ENCODE results near the gene RPS27A.

Gene RPS27A

DNA sequence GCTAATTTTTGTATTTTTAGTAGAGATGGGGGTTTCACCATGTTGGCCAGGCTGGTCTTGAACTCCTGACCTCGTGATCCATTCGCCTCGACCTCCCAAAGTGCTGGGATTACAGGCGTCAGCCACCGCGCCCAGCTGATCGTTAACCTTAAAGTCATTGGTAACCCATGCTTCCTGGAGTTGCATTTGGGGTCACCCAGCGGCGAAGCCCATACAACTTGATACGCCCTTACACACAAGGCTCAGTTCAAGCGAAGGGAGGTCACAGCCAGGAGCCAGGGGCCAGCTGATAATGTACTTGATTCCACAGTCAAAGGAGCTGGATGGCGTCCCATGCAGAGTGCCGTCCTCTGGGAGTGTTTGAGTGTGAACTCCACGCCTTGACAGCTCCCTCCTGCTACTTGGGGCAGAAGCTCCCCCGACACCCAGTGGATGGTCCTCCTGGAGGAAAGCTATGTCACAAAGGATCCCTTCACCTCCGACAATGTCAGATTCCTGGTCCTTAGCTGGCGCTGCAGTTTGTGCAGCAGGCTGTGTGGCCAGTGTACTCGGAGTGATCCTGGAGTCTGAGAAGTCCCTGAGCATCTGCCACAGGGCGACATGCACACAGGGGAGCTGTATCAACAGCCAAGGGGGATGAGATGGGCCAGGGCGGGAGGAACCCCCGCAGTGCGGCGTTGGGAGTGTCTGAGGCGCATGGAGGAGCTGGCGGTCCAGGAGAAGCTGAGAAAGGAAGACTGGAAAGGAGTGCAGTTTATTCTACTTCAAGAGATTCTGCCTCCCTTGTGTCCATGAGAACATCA is 8.3 kb upstream of the RPS27A start:
- TF ChIP-seq, protein P1, sequence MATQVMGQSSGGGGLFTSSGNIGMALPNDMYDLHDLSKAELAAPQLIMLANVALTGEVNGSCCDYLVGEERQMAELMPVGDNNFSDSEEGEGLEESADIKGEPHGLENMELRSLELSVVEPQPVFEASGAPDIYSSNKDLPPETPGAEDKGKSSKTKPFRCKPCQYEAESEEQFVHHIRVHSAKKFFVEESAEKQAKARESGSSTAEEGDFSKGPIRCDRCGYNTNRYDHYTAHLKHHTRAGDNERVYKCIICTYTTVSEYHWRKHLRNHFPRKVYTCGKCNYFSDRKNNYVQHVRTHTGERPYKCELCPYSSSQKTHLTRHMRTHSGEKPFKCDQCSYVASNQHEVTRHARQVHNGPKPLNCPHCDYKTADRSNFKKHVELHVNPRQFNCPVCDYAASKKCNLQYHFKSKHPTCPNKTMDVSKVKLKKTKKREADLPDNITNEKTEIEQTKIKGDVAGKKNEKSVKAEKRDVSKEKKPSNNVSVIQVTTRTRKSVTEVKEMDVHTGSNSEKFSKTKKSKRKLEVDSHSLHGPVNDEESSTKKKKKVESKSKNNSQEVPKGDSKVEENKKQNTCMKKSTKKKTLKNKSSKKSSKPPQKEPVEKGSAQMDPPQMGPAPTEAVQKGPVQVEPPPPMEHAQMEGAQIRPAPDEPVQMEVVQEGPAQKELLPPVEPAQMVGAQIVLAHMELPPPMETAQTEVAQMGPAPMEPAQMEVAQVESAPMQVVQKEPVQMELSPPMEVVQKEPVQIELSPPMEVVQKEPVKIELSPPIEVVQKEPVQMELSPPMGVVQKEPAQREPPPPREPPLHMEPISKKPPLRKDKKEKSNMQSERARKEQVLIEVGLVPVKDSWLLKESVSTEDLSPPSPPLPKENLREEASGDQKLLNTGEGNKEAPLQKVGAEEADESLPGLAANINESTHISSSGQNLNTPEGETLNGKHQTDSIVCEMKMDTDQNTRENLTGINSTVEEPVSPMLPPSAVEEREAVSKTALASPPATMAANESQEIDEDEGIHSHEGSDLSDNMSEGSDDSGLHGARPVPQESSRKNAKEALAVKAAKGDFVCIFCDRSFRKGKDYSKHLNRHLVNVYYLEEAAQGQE (IDR thresholded peaks at IDR 0.05; ENCODE audit: insufficient replicate concordance, low read depth): no peak
- no peak for TF ChIP-seq POLR2AphosphoS5 (IDR thresholded peaks at IDR 0.05; ENCODE audit: low read depth)
- no peak overlapping the region for H3K27ac ChIP-seq (replicated peaks)
- no peak for DNase-seq (ENCODE audit: low read depth in 1 of 2, low spot score in 1 of 2)
- no peaks in the 10 kb centered on the region for H3K27me3 ChIP-seq (ENCODE audit: insufficient read depth, poor library complexity, severe bottlenecking)
- H3K4me3 ChIP-seq (replicated peaks; ENCODE audit: insufficient read depth, low read length): no peak overlapping the region

DNA sequence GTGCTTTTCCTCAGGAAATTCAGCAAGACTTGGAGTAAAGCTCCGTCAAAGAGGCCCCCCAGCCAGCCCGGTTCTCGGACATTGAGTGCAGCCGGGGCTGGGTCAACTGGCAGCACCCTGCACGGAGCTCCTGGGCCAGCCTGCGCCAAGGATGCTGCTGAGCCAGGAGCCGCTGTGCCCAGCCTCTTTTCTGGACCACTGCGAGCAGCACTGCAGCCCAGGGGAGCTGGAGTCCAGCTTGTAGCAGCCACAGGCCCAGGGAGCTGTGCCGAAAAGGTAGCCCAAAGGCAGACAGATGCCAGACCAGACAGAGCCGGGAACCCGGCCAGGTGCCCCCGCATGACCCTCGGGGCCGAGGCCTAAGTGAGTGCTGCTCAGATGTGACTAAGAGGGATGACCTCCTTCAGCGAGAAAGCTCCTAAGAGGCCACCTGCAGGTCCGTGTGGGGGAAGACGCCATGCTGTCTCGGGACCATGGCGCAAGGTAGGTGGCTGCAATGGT is 7.7 kb upstream of the RPS27A start:
- H3K27me3 ChIP-seq (ENCODE audit: insufficient read depth, poor library complexity, severe bottlenecking): no peaks in the 10 kb centered on the region
- no peak overlapping the region for H3K27ac ChIP-seq (replicated peaks)
- TF ChIP-seq, protein P2, sequence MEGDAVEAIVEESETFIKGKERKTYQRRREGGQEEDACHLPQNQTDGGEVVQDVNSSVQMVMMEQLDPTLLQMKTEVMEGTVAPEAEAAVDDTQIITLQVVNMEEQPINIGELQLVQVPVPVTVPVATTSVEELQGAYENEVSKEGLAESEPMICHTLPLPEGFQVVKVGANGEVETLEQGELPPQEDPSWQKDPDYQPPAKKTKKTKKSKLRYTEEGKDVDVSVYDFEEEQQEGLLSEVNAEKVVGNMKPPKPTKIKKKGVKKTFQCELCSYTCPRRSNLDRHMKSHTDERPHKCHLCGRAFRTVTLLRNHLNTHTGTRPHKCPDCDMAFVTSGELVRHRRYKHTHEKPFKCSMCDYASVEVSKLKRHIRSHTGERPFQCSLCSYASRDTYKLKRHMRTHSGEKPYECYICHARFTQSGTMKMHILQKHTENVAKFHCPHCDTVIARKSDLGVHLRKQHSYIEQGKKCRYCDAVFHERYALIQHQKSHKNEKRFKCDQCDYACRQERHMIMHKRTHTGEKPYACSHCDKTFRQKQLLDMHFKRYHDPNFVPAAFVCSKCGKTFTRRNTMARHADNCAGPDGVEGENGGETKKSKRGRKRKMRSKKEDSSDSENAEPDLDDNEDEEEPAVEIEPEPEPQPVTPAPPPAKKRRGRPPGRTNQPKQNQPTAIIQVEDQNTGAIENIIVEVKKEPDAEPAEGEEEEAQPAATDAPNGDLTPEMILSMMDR (IDR thresholded peaks at IDR 0.05; ENCODE audit: insufficient read depth, low read length): no peak
- no peak for TF ChIP-seq SPI1 (IDR thresholded peaks at IDR 0.05; ENCODE audit: borderline replicate concordance, low read depth)
- TF ChIP-seq, protein P1 (IDR thresholded peaks at IDR 0.05; ENCODE audit: insufficient replicate concordance, low read depth): no peak
- TF ChIP-seq GABPA (IDR thresholded peaks at IDR 0.05; ENCODE audit: low read depth): no peak
- TF ChIP-seq POLR2AphosphoS5 (IDR thresholded peaks at IDR 0.05; ENCODE audit: low read depth): no peak
- DNase-seq (ENCODE audit: low read depth in 1 of 2, low spot score in 1 of 2): no peak
- no peak overlapping the region for H3K4me3 ChIP-seq (replicated peaks; ENCODE audit: insufficient read depth, low read length)

DNA sequence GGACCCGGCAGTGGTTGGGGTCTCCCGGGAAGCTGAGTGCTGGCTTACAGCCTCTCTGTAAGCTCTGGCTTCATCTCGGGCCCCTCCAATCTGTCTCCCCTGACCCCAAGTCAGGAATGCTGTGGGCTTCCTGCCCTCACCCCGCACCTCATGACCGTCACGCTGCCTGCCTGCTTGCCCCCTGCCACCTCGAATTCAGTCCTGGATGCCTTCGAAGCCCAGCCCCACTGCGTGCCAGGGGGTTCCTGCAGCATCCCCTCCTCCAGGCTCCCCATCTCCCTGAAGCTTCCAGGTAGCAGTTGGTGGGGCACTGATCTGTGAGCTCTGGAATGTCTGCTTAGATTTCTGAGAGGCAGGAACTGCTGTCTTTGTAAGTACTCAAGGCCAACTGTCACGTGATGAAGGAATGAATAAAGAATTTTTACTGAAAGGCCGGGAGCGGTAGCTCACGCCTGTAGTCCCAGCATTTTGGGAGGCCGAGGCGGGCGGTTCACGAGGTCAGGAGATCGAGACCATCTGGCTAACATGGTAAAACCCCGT is 6.9 kb upstream of the RPS27A start:
- Histone ChIP-seq H3K27me3 (ENCODE audit: insufficient read depth, poor library complexity, severe bottlenecking) (no peaks in the 10 kb centered on the region), H3K27ac (replicated peaks) (no peak overlapping the region), H3K4me3 (replicated peaks; ENCODE audit: insufficient read depth, low read length) (no peak overlapping the region)
- TF ChIP-seq SPI1 (IDR thresholded peaks at IDR 0.05; ENCODE audit: borderline replicate concordance, low read depth) (no peak), GABPA (IDR thresholded peaks at IDR 0.05; ENCODE audit: low read depth) (no peak), POLR2AphosphoS5 (IDR thresholded peaks at IDR 0.05; ENCODE audit: low read depth) (no peak)
- TF ChIP-seq, protein P2 (IDR thresholded peaks at IDR 0.05; ENCODE audit: insufficient read depth, low read length): no peak
- TF ChIP-seq, protein P1 (IDR thresholded peaks at IDR 0.05; ENCODE audit: insufficient replicate concordance, low read depth): no peak
- DNase-seq (ENCODE audit: low read depth in 1 of 2, low spot score in 1 of 2): no peak
